ENCODE data around the gene FDX1.

FDX1 gene

GRCh38 chr11:110508786-110509185, 79.0 kb downstream of the FDX1 start:
- no peak for DNase-seq (ENCODE audit: low read depth in 2 of 2)

GRCh38 chr11:110509472-110509871, 79.7 kb downstream of the FDX1 start:
- DNase-seq (ENCODE audit: low read depth in 2 of 2): no peak

GRCh38 chr11:110512026-110512425, 82.3 kb downstream of the FDX1 start:
- DNase-seq (ENCODE audit: low read depth in 2 of 2): no peak

- DNase-seq (ENCODE audit: low read depth in 2 of 2): no peak
Measured at GRCh38 chr11:110513259-110513801, 83.6 kb downstream of the FDX1 start.

GRCh38 chr11:110513846-110514437, 84.2 kb downstream of the FDX1 start:
- no peak for DNase-seq (ENCODE audit: low read depth in 2 of 2)
